PC-9 (cell line): Measurements from ENCODE around the gene PRR19. TPM values are rescaled to one million over a fixed set of nuclear protein-coding genes. Genes with fewer than 3 reads are reported as not detected.

Experiments
- BruUV-seq: library from RNA; stranded (reverse); fragments of 400-500 nt; replicated peaks from 2 replicates; lab custom pipeline; 2021; lab: Mats Ljungman, UMichigan
- CTCF ChIA-PET: fragments of 300-600 bp; sonication (Branson Sonifier 250); formaldehyde crosslinking; loops from one replicate; lab custom pipeline; 2022; ENCODE audit warnings: antibody characterized with exemption; lab: Charles Lee
- POLR2A ChIA-PET: fragments of 300-600 bp; sonication (Branson Sonifier 250); formaldehyde crosslinking; loops from one replicate; lab custom pipeline; 2022; ENCODE audit warnings: antibody characterized with exemption; ENCODE audit not compliant: unreplicated experiment; lab: Charles Lee
- DNase-seq, 2 experiments: peaks; one replicate each; pipeline versions ENCODE4 v3.0.0 to v3.0.0-alpha.2; 2015 to 2022; ENCODE audit warnings: mixed read lengths in 1 of 2
- H2AFZ ChIP-seq: fragments of 200-600 bp; sonication (generic); 2 replicates; pipeline ENCODE4 v1.8.1; 2017; ENCODE audit warnings: antibody characterized with exemption
- H3F3A ChIP-seq: fragments of 200-600 bp; sonication (generic); 2 replicates; pipeline ENCODE4 v1.8.1; 2017; ENCODE audit warnings: antibody characterized with exemption, mild to moderate bottlenecking, low read depth; ENCODE audit not compliant: insufficient read depth
- H3K27ac ChIP-seq: fragments of 200-600 bp; sonication (generic); 2 replicates; pipeline ENCODE4 v1.6.1; 2016; ENCODE audit warnings: mixed run types
- H3K27me3 ChIP-seq: fragments of 200-600 bp; sonication (generic); 2 replicates; pipeline ENCODE4 v1.6.1; 2016; ENCODE audit warnings: low read depth, mixed run types; ENCODE audit not compliant: insufficient read depth
- H3K36me3 ChIP-seq: fragments of 200-600 bp; sonication (generic); 2 replicates; pipeline ENCODE4 v1.6.1; 2016; ENCODE audit warnings: low read depth, mixed run types
- H3K4me1 ChIP-seq: fragments of 200-600 bp; sonication (generic); replicated peaks from 2 replicates; pipeline ENCODE4 v1.6.1; 2016; ENCODE audit warnings: mixed run types; ENCODE audit not compliant: insufficient read depth
- H3K4me2 ChIP-seq: fragments of 200-600 bp; sonication (generic); 2 replicates; pipeline ENCODE4 v1.6.1; 2017; ENCODE audit warnings: mixed run types
- H3K4me3 ChIP-seq: fragments of 200-600 bp; sonication (generic); 2 replicates; pipeline ENCODE4 v1.6.1; 2016; ENCODE audit warnings: mixed run types
- H3K79me2 ChIP-seq: fragments of 200-600 bp; sonication (generic); 2 replicates; pipeline ENCODE4 v1.6.1; 2017; ENCODE audit warnings: low read depth, mixed run types
- H3K9me2 ChIP-seq: fragments of 200-600 bp; sonication (generic); 2 replicates; pipeline ENCODE4 v1.8.1; 2017; ENCODE audit warnings: mild to moderate bottlenecking; ENCODE audit not compliant: insufficient read depth
- H3K9me3 ChIP-seq: fragments of 200-600 bp; sonication (generic); 2 replicates; pipeline ENCODE4 v1.8.1; 2016; ENCODE audit warnings: low read depth; ENCODE audit not compliant: insufficient read depth
- H4K20me1 ChIP-seq: fragments of 200-600 bp; sonication (generic); 2 replicates; pipeline ENCODE4 v1.8.1; 2017; ENCODE audit not compliant: insufficient read depth
- CTCF ChIP-seq: fragments of 200-600 bp; sonication (generic); conservative IDR thresholded peaks from 2 replicates; pipeline ENCODE4 v1.6.1; 2017; ENCODE audit warnings: mixed run types, antibody characterized with exemption, mild to moderate bottlenecking, moderate library complexity
- EZH2 ChIP-seq: fragments of 200-600 bp; sonication (generic); IDR thresholded peaks from 2 replicates; pipeline ENCODE4 v1.8.0; 2017; ENCODE audit warnings: antibody characterized with exemption, low read depth
- intact Hi-C: fragments of 100-400 bp; cut with micrococcal nuclease; formaldehyde crosslinking; loops from one replicate; pipeline ENCODE4 v1.10.0; 2022; ENCODE audit not compliant: unreplicated experiment
- total RNA-seq: library from RNA; stranded (reverse); gene quantifications from 2 replicates; pipeline ENCODE4 v1.2.3, GENCODE V29; 2021

The PRR19 gene
- total RNA-seq, 1 experiment from 2014 or later, result 0.85 TPM

GRCh38 chr19:42294471-42295137 lies 7.3 kb upstream of the PRR19 start:
- TF ChIP-seq CTCF (no peak), EZH2 (no peak)
- Histone ChIP-seq H3F3A (peaks cover 5% of the 10 kb centered on the region; the same call in 1 of the 2 replicates), H3K27ac (no peak overlapping the region), H3K4me2 (no peak overlapping the region), H3K79me2 (no peaks in the 10 kb centered on the region), H3K4me3 (no peak overlapping the region), H3K9me3 (no peaks in the 10 kb centered on the region), H3K27me3 (no peaks in the 10 kb centered on the region), H3K4me1 (no peaks in the 10 kb centered on the region), H3K36me3 (no peaks in the 10 kb centered on the region), H4K20me1 (no peaks in the 10 kb centered on the region), H2AFZ (no peak overlapping the region), H3K9me2 (no peaks in the 10 kb centered on the region)
- DNase-seq, result no peak
- CTCF ChIA-PET, result interaction anchor here (0.6 kb wide), 1 partner anchor 14 kb away, joined by 12 read pairs; no protein-coding TSS in a partner anchor
- POLR2A ChIA-PET, result interaction anchor here (0.6 kb wide), 1 partner anchor 1235 kb away, joined by 3 read pairs; no protein-coding TSS in a partner anchor
- BruUV-seq, result no TSS peak
- intact Hi-C loops, result no loop called here

- Histone ChIP-seq H3K4me1 (no peaks in the 10 kb centered on the region), H3K27me3 (no peaks in the 10 kb centered on the region), H3K4me3 (no peak overlapping the region), H3K27ac (no peak overlapping the region), H3K9me2 (no peaks in the 10 kb centered on the region), H3K4me2 (no peak overlapping the region), H3K9me3 (no peaks in the 10 kb centered on the region), H3F3A (peaks cover 5% of the 10 kb centered on the region; the same call in 1 of the 2 replicates), H3K36me3 (no peaks in the 10 kb centered on the region), H2AFZ (no peak overlapping the region), H3K79me2 (no peaks in the 10 kb centered on the region), H4K20me1 (no peaks in the 10 kb centered on the region)
- POLR2A ChIA-PET, result no interaction called here
- no peak for DNase-seq
- intact Hi-C loops, result no loop called here
- CTCF ChIA-PET, result interaction anchor here (0.6 kb wide), 1 partner anchor 140 kb away, joined by 3 read pairs; no protein-coding TSS in a partner anchor
- no TSS peak for BruUV-seq
- no peak for TF ChIP-seq EZH2
- TF ChIP-seq CTCF, result no peak
Observed at GRCh38 chr19:42295342-42295741, 6.6 kb upstream of the PRR19 start.

- ChIA-PET CTCF (interaction anchor here (0.6 kb wide), 1 partner anchor 139 kb away, joined by 3 read pairs; no protein-coding TSS in a partner anchor), POLR2A (no interaction called here)
- DNase-seq, result peak; percentile 58 to 86
- Histone ChIP-seq H3K4me2 (no peak overlapping the region), H3K79me2 (peaks cover 4% of the 10 kb centered on the region; the same call in 1 of the 2 replicates), H3K4me1 (no peaks in the 10 kb centered on the region), H4K20me1 (no peaks in the 10 kb centered on the region), H3K27me3 (no peaks in the 10 kb centered on the region), H3K9me2 (no peaks in the 10 kb centered on the region), H3F3A (peaks cover 5% of the 10 kb centered on the region; the same call in 1 of the 2 replicates), H2AFZ (no peak overlapping the region), H3K27ac (no peak overlapping the region), H3K36me3 (no peaks in the 10 kb centered on the region), H3K4me3 (no peak overlapping the region), H3K9me3 (no peaks in the 10 kb centered on the region)
- TF ChIP-seq EZH2, result no peak
- TF ChIP-seq CTCF, result peak; percentile 95
- intact Hi-C loops, result loop anchor here (1.0 kb wide), 2 partner anchors 53 to 163 kb away; no protein-coding TSS in a partner anchor
- no TSS peak for BruUV-seq
Observed at GRCh38 chr19:42295831-42296525, 6.0 kb upstream of the PRR19 start.
